ENCODE measurements around the gene ALDH3B2.
A peak's percentile ranks its signal among the peaks of the same experiment; 100 is the strongest.
"Not testable (repeated sequence)": the region's sequence is repeated elsewhere in the genome, so short reads cannot be mapped to it uniquely, and the experiment has no call there.

Gene ALDH3B2

GRCh38 chr11:67641338-67642172 is 32.9 kb downstream of the ALDH3B2 start:
- no peak for DNase-seq

- no peak for DNase-seq
These were observed 33.6 kb downstream of the ALDH3B2 start for GRCh38 chr11:67640758-67641337.

GRCh38 chr11:67640021-67640757 is 34.2 kb downstream of the ALDH3B2 start:
- DNase-seq, result peak in 1 of 2 donors; percentile 14

- DNase-seq, result no peak
These were observed 35.0 kb downstream of the ALDH3B2 start, which contains the start of gene TBX10 for GRCh38 chr11:67639438-67639859. Gene TBX10, minus strand, starts transcription at chr11:67639763. Its CDS starts 291 bp downstream, at chr11:67639472.

GRCh38 chr11:67638535-67639437 is 35.6 kb downstream of the ALDH3B2 start:
- DNase-seq, result no peak

GRCh38 chr11:67637441-67637840 is 37.0 kb downstream of the ALDH3B2 start:
- not testable (repeated sequence) for DNase-seq

- no peak for DNase-seq
These were observed 37.5 kb downstream of the ALDH3B2 start for GRCh38 chr11:67636962-67637361.

GRCh38 chr11:67635231-67635521 is 39.2 kb downstream of the ALDH3B2 start:
- no peak for DNase-seq

- DNase-seq, result no peak
These were observed 39.8 kb downstream of the ALDH3B2 start for GRCh38 chr11:67634366-67635230.

- no peak for DNase-seq
These were observed 40.6 kb downstream of the ALDH3B2 start for GRCh38 chr11:67633758-67634365.

- no peak for DNase-seq
These were observed 41.3 kb downstream of the ALDH3B2 start for GRCh38 chr11:67632982-67633755.

- DNase-seq, result no peak
These were observed 42.0 kb downstream of the ALDH3B2 start for GRCh38 chr11:67632175-67632981.

- no peak for DNase-seq
These were observed 42.6 kb downstream of the ALDH3B2 start for GRCh38 chr11:67631853-67632174.

- no peak for DNase-seq
These were observed 43.0 kb downstream of the ALDH3B2 start for GRCh38 chr11:67631411-67631810.

- DNase-seq, result no peak
These were observed 43.5 kb downstream of the ALDH3B2 start for GRCh38 chr11:67630943-67631331.

GRCh38 chr11:67630228-67630942 is 44.0 kb downstream of the ALDH3B2 start:
- DNase-seq, result peak; percentile 96 to 99

- peak; percentile 37 to 92 for DNase-seq
These were observed 44.8 kb downstream of the ALDH3B2 start, which contains the start of gene NUDT8 for GRCh38 chr11:67629386-67630227. Gene NUDT8, minus strand, starts transcription at chr11:67629937. Its CDS starts 26 bp downstream, at chr11:67629911.
